Stimulated activated memory B cell treated with anti-CD40 and anti-IgM and Interleukin-4, amounts not matched to agents 10 μg/mL and 1 μg/mL and 100 μg/mL, for 72 hours (primary cell): ENCODE data around the gene PACSIN1.

Source experiments
- ATAC-seq: fragments of 150-1000 bp; cut with Tn5 transposase; 2 replicates; pipeline ENCODE4 v1.10.0; 2021
- H3K27ac Mint-ChIP-seq: one replicate; pipeline ENCODE4 v1.8.0; 2022; ENCODE audit warnings: mild to moderate bottlenecking, mixed read lengths
- H3K27me3 Mint-ChIP-seq: one replicate; pipeline ENCODE4 v1.8.0; 2022; ENCODE audit warnings: mixed read lengths
- H3K36me3 Mint-ChIP-seq: one replicate; pipeline ENCODE4 v1.8.0; 2022; ENCODE audit warnings: mixed read lengths
- H3K4me1 Mint-ChIP-seq: one replicate; pipeline ENCODE4 v1.8.0; 2022; ENCODE audit warnings: mixed read lengths
- H3K4me3 Mint-ChIP-seq: one replicate; pipeline ENCODE4 v1.8.0; 2022; ENCODE audit warnings: mild to moderate bottlenecking, moderate library complexity, mixed read lengths
- H3K9me3 Mint-ChIP-seq: one replicate; pipeline ENCODE4 v1.8.0; 2022; ENCODE audit warnings: mixed read lengths

PACSIN1 gene

GRCh38 chr6:34523441-34524206 is 57.7 kb downstream of the PACSIN1 start:
- Mint-ChIP-seq H3K9me3 (no peaks in the 10 kb centered on the region), H3K4me1 (no peaks in the 10 kb centered on the region), H3K36me3 (no peaks in the 10 kb centered on the region), H3K4me3 (no peak overlapping the region), H3K27ac (no peak overlapping the region), H3K27me3 (no peaks in the 10 kb centered on the region)
- ATAC-seq: no peak

GRCh38 chr6:34524499-34524898 is 58.6 kb downstream of the PACSIN1 start:
- H3K9me3 Mint-ChIP-seq: no peaks in the 10 kb centered on the region
- no peaks in the 10 kb centered on the region for H3K27me3 Mint-ChIP-seq
- ATAC-seq: no peak
- H3K27ac Mint-ChIP-seq: no peak overlapping the region
- no peaks in the 10 kb centered on the region for H3K36me3 Mint-ChIP-seq
- no peak overlapping the region for H3K4me3 Mint-ChIP-seq
- no peaks in the 10 kb centered on the region for H3K4me1 Mint-ChIP-seq

GRCh38 chr6:34524971-34525370 is 59.1 kb downstream of the PACSIN1 start:
- no peak overlapping the region for H3K4me3 Mint-ChIP-seq
- H3K27ac Mint-ChIP-seq: no peak overlapping the region
- ATAC-seq: no peak
- no peaks in the 10 kb centered on the region for H3K27me3 Mint-ChIP-seq
- H3K4me1 Mint-ChIP-seq: no peaks in the 10 kb centered on the region
- H3K36me3 Mint-ChIP-seq: no peaks in the 10 kb centered on the region
- H3K9me3 Mint-ChIP-seq: no peaks in the 10 kb centered on the region

GRCh38 chr6:34525431-34526175 is 59.7 kb downstream of the PACSIN1 start:
- ATAC-seq: no peak
- Mint-ChIP-seq H3K27ac (no peak overlapping the region), H3K9me3 (no peaks in the 10 kb centered on the region), H3K4me3 (no peak overlapping the region), H3K36me3 (no peaks in the 10 kb centered on the region), H3K4me1 (no peaks in the 10 kb centered on the region), H3K27me3 (no peaks in the 10 kb centered on the region)

GRCh38 chr6:34526241-34526972 is 60.5 kb downstream of the PACSIN1 start:
- Mint-ChIP-seq H3K27me3 (no peaks in the 10 kb centered on the region), H3K4me3 (no peak overlapping the region), H3K27ac (no peak overlapping the region), H3K36me3 (no peaks in the 10 kb centered on the region), H3K9me3 (no peaks in the 10 kb centered on the region), H3K4me1 (no peaks in the 10 kb centered on the region)
- ATAC-seq: no peak

GRCh38 chr6:34526992-34527728 is 61.3 kb downstream of the PACSIN1 start:
- H3K4me3 Mint-ChIP-seq: peak overlapping the region; percentile 38

GRCh38 chr6:34527751-34528670 is 62.1 kb downstream of the PACSIN1 start:
- no peak for ATAC-seq
- H3K9me3 Mint-ChIP-seq: no peaks in the 10 kb centered on the region
- H3K4me3 Mint-ChIP-seq: peak overlapping the region; percentile 13

More at GRCh38 chr6:34526992-34527728, 61.3 kb downstream of the PACSIN1 start:
- Mint-ChIP-seq H3K27ac (peak overlapping the region; percentile 38), H3K4me1 (no peaks in the 10 kb centered on the region), H3K36me3 (no peaks in the 10 kb centered on the region), H3K27me3 (no peaks in the 10 kb centered on the region), H3K9me3 (no peaks in the 10 kb centered on the region)
- ATAC-seq: peak; percentile 95

GRCh38 chr6:34528996-34529664 is 63.3 kb downstream of the PACSIN1 start:
- no peak overlapping the region for H3K27ac Mint-ChIP-seq
- H3K9me3 Mint-ChIP-seq: no peaks in the 10 kb centered on the region
- H3K27me3 Mint-ChIP-seq: no peaks in the 10 kb centered on the region

More at GRCh38 chr6:34527751-34528670, 62.1 kb downstream of the PACSIN1 start:
- Mint-ChIP-seq H3K27me3 (no peaks in the 10 kb centered on the region), H3K36me3 (no peaks in the 10 kb centered on the region), H3K4me1 (no peaks in the 10 kb centered on the region), H3K27ac (peak overlapping the region; percentile 38)

GRCh38 chr6:34529665-34530327 is 63.9 kb downstream of the PACSIN1 start:
- Mint-ChIP-seq H3K27ac (no peak overlapping the region), H3K4me1 (no peaks in the 10 kb centered on the region)

More at GRCh38 chr6:34528996-34529664, 63.3 kb downstream of the PACSIN1 start:
- no peak for ATAC-seq
- H3K36me3 Mint-ChIP-seq: no peaks in the 10 kb centered on the region
- H3K4me1 Mint-ChIP-seq: no peaks in the 10 kb centered on the region
- no peak overlapping the region for H3K4me3 Mint-ChIP-seq

GRCh38 chr6:34530753-34531365 is 65.0 kb downstream of the PACSIN1 start:
- no peak overlapping the region for H3K27ac Mint-ChIP-seq
- H3K27me3 Mint-ChIP-seq: no peaks in the 10 kb centered on the region
- H3K9me3 Mint-ChIP-seq: no peaks in the 10 kb centered on the region
- ATAC-seq: no peak
- no peak overlapping the region for H3K4me3 Mint-ChIP-seq
- H3K36me3 Mint-ChIP-seq: no peaks in the 10 kb centered on the region
- H3K4me1 Mint-ChIP-seq: no peaks in the 10 kb centered on the region

More at GRCh38 chr6:34529665-34530327, 63.9 kb downstream of the PACSIN1 start:
- no peaks in the 10 kb centered on the region for H3K9me3 Mint-ChIP-seq
- H3K36me3 Mint-ChIP-seq: no peaks in the 10 kb centered on the region
- no peak for ATAC-seq
- H3K27me3 Mint-ChIP-seq: no peaks in the 10 kb centered on the region
- H3K4me3 Mint-ChIP-seq: no peak overlapping the region

GRCh38 chr6:34531580-34532201 is 65.8 kb downstream of the PACSIN1 start:
- Mint-ChIP-seq H3K4me3 (no peak overlapping the region), H3K4me1 (no peaks in the 10 kb centered on the region), H3K36me3 (no peaks in the 10 kb centered on the region), H3K9me3 (no peaks in the 10 kb centered on the region), H3K27me3 (no peaks in the 10 kb centered on the region), H3K27ac (no peak overlapping the region)
- ATAC-seq: no peak

- Mint-ChIP-seq H3K9me3 (no peaks in the 10 kb centered on the region), H3K4me1 (no peaks in the 10 kb centered on the region)
These were observed 66.4 kb downstream of the PACSIN1 start for GRCh38 chr6:34532230-34532629.

More at GRCh38 chr6:34532230-34532629, 66.4 kb downstream of the PACSIN1 start:
- Mint-ChIP-seq H3K4me3 (no peak overlapping the region), H3K27me3 (no peaks in the 10 kb centered on the region), H3K36me3 (no peaks in the 10 kb centered on the region), H3K27ac (no peak overlapping the region)
- ATAC-seq: no peak
